Large intestine (tissue), 3 donors: ENCODE data around the gene CGREF1. TPM values are rescaled to one million over a fixed set of nuclear protein-coding genes. Genes with fewer than 3 reads are reported as not detected.
A peak's percentile ranks its signal among the peaks of the same experiment; 100 is the strongest.

Source experiments
- DNase-seq, 2 donors: peaks; one replicate each; pipeline versions ENCODE4 v3.0.0 to v3.0.0-alpha.2; 2013
- H3K27ac ChIP-seq: one replicate; pipeline ENCODE4 v1.5.1; 2013; ENCODE audit warnings: low read length
- H3K27me3 ChIP-seq: 2 replicates; pipeline ENCODE4 v1.6.1; 2013; ENCODE audit warnings: low read length; ENCODE audit not compliant: control insufficient read depth, insufficient read depth
- H3K36me3 ChIP-seq: 2 replicates; pipeline ENCODE4 v1.6.1; 2013; ENCODE audit warnings: low read length; ENCODE audit not compliant: control insufficient read depth, insufficient read depth
- H3K4me1 ChIP-seq: one replicate; pipeline ENCODE4 v1.6.1; 2013; ENCODE audit warnings: low read length; ENCODE audit not compliant: control insufficient read depth, insufficient read depth
- H3K4me3 ChIP-seq: one replicate; pipeline ENCODE4 v1.5.1; 2013; ENCODE audit warnings: low read length
- H3K9me3 ChIP-seq: one replicate; pipeline ENCODE4 v1.6.1; 2013; ENCODE audit warnings: mild to moderate bottlenecking, low read depth, low read length, moderate library complexity; ENCODE audit not compliant: control insufficient read depth
- WGBS: methylation state at CpG from one replicate; pipeline ENCODE4 v1.1.5; 2013; ENCODE audit warnings: low lambda C conversion rate; ENCODE audit not compliant: insufficient coverage; 5-methylcytosine and 5-hydroxymethylcytosine counted together
- polyA plus RNA-seq: library from polyadenylated mRNA; unstranded; fragments of 120-200 nt; gene quantifications from one replicate; pipeline ENCODE4 v1.2.1, GENCODE V29; 2013

Gene CGREF1
- polyA plus RNA-seq, 1 donor: 11.5 TPM

DNA sequence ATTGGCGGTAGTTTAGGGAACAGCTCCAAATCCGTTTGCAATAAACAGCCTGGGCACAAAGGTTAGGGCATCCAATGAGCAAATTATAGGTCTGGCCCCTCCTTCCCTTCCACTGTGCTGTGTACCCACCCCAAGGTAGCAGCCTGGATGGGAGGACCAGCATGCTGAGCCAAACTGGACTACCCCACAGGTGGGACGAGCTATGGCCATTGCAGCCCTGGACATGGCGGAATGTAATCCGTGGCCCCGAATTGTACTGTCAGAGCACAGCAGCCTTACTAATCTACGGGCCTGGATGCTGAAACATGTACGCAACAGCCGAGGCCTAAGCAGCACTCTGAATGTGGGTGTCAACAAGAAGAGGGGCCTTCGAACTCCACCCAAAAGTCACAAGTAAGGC is 60.7 kb downstream of the CGREF1 start:
- H3K9me3 ChIP-seq: no peaks in the 10 kb centered on the region
- no peak overlapping the region for H3K27ac ChIP-seq
- H3K36me3 ChIP-seq: peaks cover 55% of the 10 kb centered on the region
- DNase-seq: no peak
- no peaks in the 10 kb centered on the region for H3K4me1 ChIP-seq
- no peaks in the 10 kb centered on the region for H3K27me3 ChIP-seq
- no peak overlapping the region for H3K4me3 ChIP-seq
- WGBS: no CpG with 5 or more reads among the region's 10 CpGs

DNA sequence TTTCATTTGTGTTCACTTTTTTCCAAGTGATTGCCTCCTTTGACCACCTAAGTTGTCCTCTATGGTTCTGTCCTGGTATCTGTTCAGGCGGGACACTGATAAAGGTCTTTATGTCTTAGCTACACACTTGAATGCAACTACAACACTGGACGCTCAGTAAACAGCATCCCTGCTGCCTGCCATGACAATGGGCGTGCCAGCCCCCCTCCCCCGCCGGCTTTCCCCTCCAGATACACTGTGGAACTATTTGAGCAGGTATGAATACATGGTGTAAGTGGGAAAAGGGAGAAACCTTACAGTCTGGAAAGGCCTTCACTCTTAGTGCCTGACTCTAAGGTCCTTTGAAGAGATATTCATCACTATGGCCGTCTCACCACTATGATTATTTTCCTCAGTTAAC is 61.7 kb downstream of the CGREF1 start:
- H3K9me3 ChIP-seq: no peaks in the 10 kb centered on the region
- H3K4me3 ChIP-seq: no peak overlapping the region
- H3K27me3 ChIP-seq: no peaks in the 10 kb centered on the region
- DNase-seq: no peak
- no peak overlapping the region for H3K27ac ChIP-seq
- WGBS: no CpG with 5 or more reads among the region's 6 CpGs
- H3K4me1 ChIP-seq: peaks cover 3% of the 10 kb centered on the region
- peaks cover 56% of the 10 kb centered on the region for H3K36me3 ChIP-seq

DNA sequence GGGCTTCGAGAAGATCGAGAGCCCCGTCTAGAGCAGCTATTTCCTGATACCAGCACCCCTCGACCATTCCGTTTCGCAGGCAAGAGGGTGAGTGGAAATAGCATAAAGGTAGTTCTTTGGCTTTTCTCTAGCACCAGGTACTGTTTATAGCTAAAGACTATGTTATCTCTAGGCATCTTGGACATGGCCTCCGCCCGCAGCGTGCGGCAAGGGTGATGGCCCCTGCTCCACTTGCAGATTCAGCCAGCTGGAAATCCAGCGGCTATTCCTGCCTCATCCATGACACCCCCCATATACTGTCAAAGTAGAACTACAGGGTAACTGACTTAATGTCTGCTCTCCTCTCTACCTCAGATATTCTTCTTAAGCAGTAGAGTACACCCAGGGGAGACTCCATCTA is 64.2 kb downstream of the CGREF1 start:
- H3K36me3 ChIP-seq: peaks cover 52% of the 10 kb centered on the region

DNA sequence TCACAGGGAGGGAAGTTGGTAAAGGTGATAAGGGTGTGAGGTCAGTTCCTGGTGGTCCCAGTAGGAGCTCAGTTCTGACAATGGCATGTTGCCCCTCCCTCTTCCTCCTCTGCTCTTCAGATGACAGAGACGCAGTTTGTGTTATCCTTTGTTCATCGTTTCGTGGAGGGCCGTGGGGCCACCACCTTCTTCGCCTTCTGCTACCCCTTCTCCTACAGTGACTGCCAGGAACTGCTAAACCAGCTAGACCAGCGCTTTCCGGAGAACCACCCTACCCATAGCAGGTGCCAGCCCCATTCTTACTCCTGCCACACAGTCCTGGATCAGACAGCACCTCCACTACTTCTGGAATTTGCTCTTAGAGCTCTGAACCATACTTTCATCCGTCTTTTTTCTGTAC is 65.2 kb downstream of the CGREF1 start:
- no peaks in the 10 kb centered on the region for H3K27me3 ChIP-seq
- WGBS: 80% methylated on average over 1 of the region's 8 CpGs

More for the DNA sequence above, 64.2 kb downstream of the CGREF1 start:
- peaks cover 4% of the 10 kb centered on the region for H3K4me1 ChIP-seq
- no peak for DNase-seq
- H3K4me3 ChIP-seq: no peak overlapping the region
- no peak overlapping the region for H3K27ac ChIP-seq
- no CpG with 5 or more reads among the region's 11 CpGs for WGBS
- no peaks in the 10 kb centered on the region for H3K27me3 ChIP-seq
- H3K9me3 ChIP-seq: no peaks in the 10 kb centered on the region

DNA sequence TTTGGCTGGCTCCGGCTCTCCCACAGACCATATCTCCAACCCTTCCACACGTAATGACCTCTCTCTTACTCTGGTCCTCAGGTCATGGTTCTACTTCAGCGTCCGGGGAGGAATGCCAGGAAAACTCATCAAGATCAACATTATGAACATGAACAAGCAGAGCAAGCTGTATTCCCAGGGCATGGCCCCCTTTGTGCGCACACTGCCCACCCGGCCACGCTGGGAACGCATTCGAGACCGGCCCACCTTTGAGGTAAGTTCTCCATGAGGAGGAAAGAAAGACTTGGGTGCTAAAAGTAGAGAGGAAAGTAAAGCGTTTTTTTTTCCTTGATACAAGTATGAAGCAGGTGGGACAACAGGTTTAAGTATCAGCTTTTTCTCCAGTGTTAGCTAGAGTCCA is 65.6 kb downstream of the CGREF1 start:
- Histone ChIP-seq H3K4me1 (peaks cover 11% of the 10 kb centered on the region), H3K9me3 (no peaks in the 10 kb centered on the region), H3K27me3 (no peaks in the 10 kb centered on the region), H3K4me3 (no peak overlapping the region), H3K27ac (no peak overlapping the region), H3K36me3 (peaks cover 42% of the 10 kb centered on the region)
- no peak for DNase-seq
- WGBS: 100% methylated on average over 1 of the region's 11 CpGs

More for the DNA sequence above, 65.2 kb downstream of the CGREF1 start:
- H3K4me3 ChIP-seq: no peak overlapping the region
- DNase-seq: no peak
- peaks cover 11% of the 10 kb centered on the region for H3K4me1 ChIP-seq
- no peaks in the 10 kb centered on the region for H3K9me3 ChIP-seq
- H3K36me3 ChIP-seq: peaks cover 45% of the 10 kb centered on the region
- H3K27ac ChIP-seq: no peak overlapping the region

DNA sequence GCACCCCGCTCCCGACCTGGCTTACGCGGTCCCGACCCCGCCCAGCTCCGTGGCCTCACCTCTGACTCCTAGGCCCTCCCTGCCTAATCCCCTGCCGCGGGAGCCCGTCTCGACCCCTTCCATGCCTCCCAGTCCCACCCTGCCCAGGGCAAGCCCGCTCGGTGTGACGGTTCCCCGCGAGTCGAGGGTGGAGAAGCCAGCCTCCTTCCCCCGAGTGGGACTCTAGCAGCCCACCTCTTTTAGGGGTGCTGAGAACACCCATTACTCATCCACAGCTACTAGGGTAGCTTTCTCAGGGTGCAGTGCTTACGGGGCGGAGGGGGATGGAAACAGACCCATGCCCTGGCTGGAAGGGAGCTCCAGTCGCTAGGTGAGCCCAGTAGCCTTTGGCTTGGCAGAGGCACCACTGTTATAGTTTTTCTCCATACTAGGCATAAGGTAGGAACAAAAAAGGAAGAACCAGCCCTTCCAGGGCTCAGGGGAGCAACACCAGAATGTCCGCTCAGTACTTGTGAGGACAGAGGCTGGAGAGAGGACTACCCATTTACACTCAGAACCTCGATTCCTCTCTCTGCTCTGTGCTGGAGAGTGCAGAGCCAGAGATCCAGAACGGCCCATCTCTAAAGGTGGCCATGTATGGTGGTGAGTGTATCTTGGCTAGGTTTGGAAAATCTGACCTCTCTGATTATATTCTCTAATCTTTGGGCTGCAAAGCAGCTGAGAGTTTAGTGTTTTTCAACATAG is 66.9 kb downstream of the CGREF1 start:
- WGBS: no CpG with 5 or more reads among the region's 24 CpGs
- DNase-seq: no peak
- peak overlapping the region; percentile 74 for H3K4me3 ChIP-seq

DNA sequence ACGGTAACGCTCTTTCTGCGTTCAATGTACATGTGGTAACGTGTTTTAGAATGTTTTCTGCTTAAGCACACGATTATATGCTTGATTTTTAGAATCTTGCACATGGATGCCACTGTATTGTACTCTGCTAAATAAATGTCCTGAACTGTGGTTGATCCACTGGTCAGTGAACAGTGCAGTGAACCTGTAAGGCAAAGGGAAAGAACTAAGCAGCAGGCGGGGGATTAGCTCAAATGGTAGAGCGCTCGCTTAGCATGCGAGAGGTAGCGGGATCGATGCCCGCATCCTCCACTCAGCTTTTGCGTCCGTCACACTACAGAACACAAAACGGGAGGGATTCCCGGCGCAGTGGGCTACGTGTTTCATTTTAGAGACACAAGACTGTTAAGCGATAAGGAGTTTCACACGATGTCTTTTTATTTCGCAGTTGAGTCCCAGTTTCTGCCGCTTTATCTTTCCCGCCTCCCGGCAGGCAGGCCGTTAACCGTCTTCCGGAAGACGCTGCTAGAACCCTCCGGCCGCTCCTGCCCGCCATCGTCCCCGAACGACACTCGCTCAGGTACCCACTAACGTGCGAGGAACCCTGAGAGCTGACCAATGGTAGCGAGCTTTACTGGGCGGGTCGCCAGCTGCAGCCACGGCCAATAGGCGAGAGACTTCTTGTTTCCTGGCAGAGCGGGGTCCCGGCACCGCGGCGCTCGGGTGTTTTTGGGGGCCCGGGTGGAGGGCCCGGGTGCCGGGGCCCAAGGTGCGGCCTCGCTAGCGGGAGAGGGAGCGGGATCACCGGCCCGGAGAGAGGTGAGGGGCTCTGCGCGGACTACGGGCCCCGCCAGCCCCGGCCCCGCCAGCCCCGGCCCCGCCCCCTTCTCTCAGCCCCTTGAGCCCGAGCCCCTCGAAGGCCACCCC is 67.7 kb downstream of the CGREF1 start, which contains the start of gene AGBL5:
Gene AGBL5 (plus strand): TSS at position 673 of the 906 bp plus-strand sequence. CDS start 1,291 bp downstream, outside the sequence.
- Histone ChIP-seq H3K9me3 (no peaks in the 10 kb centered on the region), H3K27me3 (no peaks in the 10 kb centered on the region), H3K4me1 (peaks cover 11% of the 10 kb centered on the region), H3K27ac (peak within 1 kb of the TSS; percentile 91), H3K4me3 (peak within 1 kb of the TSS; percentile 74), H3K36me3 (peaks cover 29% of the 10 kb centered on the region)
- no CpG with 5 or more reads among the region's 67 CpGs for whole genome bisulfite sequencing
- DNase-seq: peak; percentile 93

More for the DNA sequence above, 66.9 kb downstream of the CGREF1 start:
- H3K4me1 ChIP-seq: peaks cover 11% of the 10 kb centered on the region
- no peaks in the 10 kb centered on the region for H3K9me3 ChIP-seq
- peaks cover 33% of the 10 kb centered on the region for H3K36me3 ChIP-seq
- no peak overlapping the region for H3K27ac ChIP-seq
- no peaks in the 10 kb centered on the region for H3K27me3 ChIP-seq

Other genes with a start within 250 kb of the CGREF1 start
- 20.7 TPM for gene MAPRE3, start 148.5 kb downstream of the CGREF1 start, polyA plus RNA-seq
- gene TMEM214, start 86.2 kb downstream of the CGREF1 start, polyA plus RNA-seq: 93.6 TPM
- 28.3 TPM for gene AGBL5, start 67.5 kb downstream of the CGREF1 start, polyA plus RNA-seq
- gene OST4, start 47.5 kb downstream of the CGREF1 start, polyA plus RNA-seq: 313 TPM
- gene EMILIN1, start 40.5 kb downstream of the CGREF1 start, polyA plus RNA-seq: 49.1 TPM
- gene KHK, start 32.4 kb downstream of the CGREF1 start, polyA plus RNA-seq: 232 TPM
- 2.0 TPM for gene ABHD1, start 4.7 kb upstream of the CGREF1 start, polyA plus RNA-seq
- gene PREB, start 15.5 kb upstream of the CGREF1 start, polyA plus RNA-seq: 48.5 TPM
- gene PRR30, start 20.3 kb upstream of the CGREF1 start, polyA plus RNA-seq: not detected
- gene TCF23, start 29.9 kb upstream of the CGREF1 start, polyA plus RNA-seq: 0.10 TPM
- 131 TPM for gene ATRAID, start 92.9 kb upstream of the CGREF1 start, polyA plus RNA-seq
- gene SLC5A6, start 93.1 kb upstream of the CGREF1 start, polyA plus RNA-seq: 148 TPM
- gene CAD, start 98.2 kb upstream of the CGREF1 start, polyA plus RNA-seq: 34.9 TPM
- gene SLC30A3, start 143.9 kb upstream of the CGREF1 start, polyA plus RNA-seq: 0.57 TPM
- 0.19 TPM for gene DNAJC5G, start 156.3 kb upstream of the CGREF1 start, polyA plus RNA-seq
- gene TRIM54, start 163.3 kb upstream of the CGREF1 start, polyA plus RNA-seq: 0.60 TPM
- 3.4 TPM for gene UCN, start 189.3 kb upstream of the CGREF1 start, polyA plus RNA-seq
- gene MPV17, start 204.0 kb upstream of the CGREF1 start, polyA plus RNA-seq: 99.6 TPM
- gene GTF3C2, start 237.6 kb upstream of the CGREF1 start, polyA plus RNA-seq: 51.9 TPM